ENCODE data around the gene SNURF.

- TF ChIP-seq CTCF (tag by site-specific recombination; IDR thresholded peaks at IDR 0.05) (no peak), ZNF274 (IDR thresholded peaks at IDR 0.05; ENCODE audit: low read length) (no peak), ZNF274 (tag by site-specific recombination; IDR thresholded peaks at IDR 0.05; ENCODE audit: borderline replicate concordance) (no peak), REST (tag by site-specific recombination; IDR thresholded peaks at IDR 0.05) (no peak), MEIS1 (CRISPR knock-in tag; IDR thresholded peaks at IDR 0.05; ENCODE audit: borderline replicate concordance) (no peak), ZNF423 (tag by site-specific recombination; IDR thresholded peaks at IDR 0.05) (no peak), ZNF677 (tag by site-specific recombination; IDR thresholded peaks at IDR 0.05) (no peak)
These were observed 739 bp downstream of the SNURF start for GRCh38 chr15:24955531-24955921.

Data from HEK293 (cell line).